ENCODE measurements around the gene TRPM7. TPM values are rescaled to one million over a fixed set of nuclear protein-coding genes. Genes with fewer than 3 reads are reported as not detected.
"Not testable (repeated sequence)": the region's sequence is repeated elsewhere in the genome, so short reads cannot be mapped to it uniquely, and the experiment has no call there.

TRPM7 gene
- total and polyA plus RNA-seq, 9 of the 15 experiments (the other 6 are each of a cell fraction or from before 2014, with no cell fraction given): 12.3 to 59.2 (median 31.5) TPM

DNA sequence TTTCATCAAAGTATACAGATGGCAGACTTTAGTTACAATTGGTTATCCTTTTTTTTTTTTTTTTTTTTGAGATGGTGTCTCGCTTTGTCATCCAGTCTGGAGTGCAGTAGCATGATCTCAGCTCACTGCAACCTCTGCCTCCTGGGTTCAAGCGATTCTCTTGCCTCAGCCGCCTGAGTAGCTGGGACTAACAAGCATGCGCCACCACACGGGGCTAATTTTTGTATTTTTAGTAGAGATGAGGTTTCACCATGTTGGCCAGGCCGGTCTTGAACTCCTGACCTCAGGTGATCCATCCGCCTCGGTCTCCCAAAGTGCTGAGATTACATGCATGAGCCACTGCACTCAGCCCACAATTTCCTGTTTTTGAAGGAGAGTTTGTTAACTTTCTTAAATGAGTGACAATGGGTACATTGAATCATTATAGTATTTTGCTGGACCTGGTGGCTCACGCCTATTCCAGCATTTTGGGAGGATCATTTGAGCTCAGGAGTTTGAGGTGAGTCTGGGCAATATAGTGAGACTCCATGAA, 8.1 kb upstream of the TRPM7 start:
- H3K79me2 ChIP-seq (ENCODE audit: control insufficient read depth, insufficient read depth, low read length); FAIRE-seq; H3K9ac ChIP-seq (ENCODE audit: insufficient read depth in 1 of 2, low read depth in 2 of 2, low read length in 2 of 2); H2AFZ ChIP-seq (ENCODE audit: low read depth, low read length); DNase-seq (ENCODE audit: extremely low read depth in 1 of 4, low spot score in 3 of 4); ATAC-seq; BruUV-seq (replicated peaks); H3K27me3 ChIP-seq (ENCODE audit: control insufficient read depth in 2 of 2, insufficient read depth in 2 of 2, low read length in 2 of 2); in situ Hi-C loops (cut with MboI); H3K27ac ChIP-seq (ENCODE audit: extremely low read depth, low read depth, low read length); H4K20me1 ChIP-seq (replicated peaks; ENCODE audit: control insufficient read depth, insufficient read depth, low read length); H3K4me1 ChIP-seq (replicated peaks in 1 of 2; ENCODE audit: control insufficient read depth in 2 of 2, insufficient read depth in 2 of 2, low read length in 2 of 2); intact Hi-C loops (cut with micrococcal nuclease); H3K9me1 ChIP-seq (ENCODE audit: control insufficient read depth, insufficient read depth, low read length); H3K4me3 ChIP-seq; H3K9me3 ChIP-seq (replicated peaks; ENCODE audit: control insufficient read depth, insufficient read depth, low read depth, low read length); H3K4me2 ChIP-seq (ENCODE audit: insufficient read depth, low read length); H3K36me3 ChIP-seq (ENCODE audit: control insufficient read depth, insufficient read depth, low read length): not testable (repeated sequence)
- ChIA-PET CTCF (ENCODE audit: low intra/inter-chr PET ratio) (interaction anchor here (0.6 kb wide), 1 partner anchor 485 kb away, joined by 4 read pairs; no protein-coding TSS in a partner anchor), POLR2A (interaction anchor here (1.6 kb wide), 1 partner anchor 9 kb away, joined by 7 read pairs; a partner anchor contains a TSS)
- TF ChIP-seq, protein P1, sequence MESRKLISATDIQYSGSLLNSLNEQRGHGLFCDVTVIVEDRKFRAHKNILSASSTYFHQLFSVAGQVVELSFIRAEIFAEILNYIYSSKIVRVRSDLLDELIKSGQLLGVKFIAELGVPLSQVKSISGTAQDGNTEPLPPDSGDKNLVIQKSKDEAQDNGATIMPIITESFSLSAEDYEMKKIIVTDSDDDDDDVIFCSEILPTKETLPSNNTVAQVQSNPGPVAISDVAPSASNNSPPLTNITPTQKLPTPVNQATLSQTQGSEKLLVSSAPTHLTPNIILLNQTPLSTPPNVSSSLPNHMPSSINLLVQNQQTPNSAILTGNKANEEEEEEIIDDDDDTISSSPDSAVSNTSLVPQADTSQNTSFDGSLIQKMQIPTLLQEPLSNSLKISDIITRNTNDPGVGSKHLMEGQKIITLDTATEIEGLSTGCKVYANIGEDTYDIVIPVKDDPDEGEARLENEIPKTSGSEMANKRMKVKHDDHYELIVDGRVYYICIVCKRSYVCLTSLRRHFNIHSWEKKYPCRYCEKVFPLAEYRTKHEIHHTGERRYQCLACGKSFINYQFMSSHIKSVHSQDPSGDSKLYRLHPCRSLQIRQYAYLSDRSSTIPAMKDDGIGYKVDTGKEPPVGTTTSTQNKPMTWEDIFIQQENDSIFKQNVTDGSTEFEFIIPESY (CRISPR knock-in tag; IDR thresholded peaks at IDR 0.05): peak; percentile 97
- 70% methylated on average over 7 of the region's 9 CpGs for WGBS (ENCODE audit: insufficient coverage, low coverage, missing lambda C conversion rate)
